K562 (cell line): ENCODE measurements around the gene LRRC61. TPM values are rescaled to one million over a fixed set of nuclear protein-coding genes. Genes with fewer than 3 reads are reported as not detected.

Source experiments
- ADNP ChIP-seq: fragments of 200-800 bp; sonication (Bioruptor generic); IDR thresholded peaks from 2 replicates; pipeline ENCODE4 v1.6.1; 2016; ENCODE audit warnings: missing genetic modification characterization, missing compliant biosample characterization
- ARID1B ChIP-seq: fragments of 450-650 bp; IDR thresholded peaks from 2 replicates; pipeline ENCODE4 v1.6.1; 2016; ENCODE audit warnings: antibody characterized with exemption, mild to moderate bottlenecking, inconsistent platforms
- ARID2 ChIP-seq: fragments of 450-650 bp; IDR thresholded peaks from 2 replicates; pipeline ENCODE4 v1.6.1; 2017; ENCODE audit warnings: antibody characterized with exemption, mild to moderate bottlenecking
- ARID3A ChIP-seq: IDR thresholded peaks from 2 replicates; pipeline ENCODE4 v1.6.1; 2012; ENCODE audit warnings: low read depth, low read length, improper control_type of control experiment, borderline replicate concordance
- CREB3L1 ChIP-seq: fragments of 450-650 bp; IDR thresholded peaks from 2 replicates; pipeline ENCODE4 v1.6.1; 2014; ENCODE audit warnings: low read depth, mild to moderate bottlenecking, moderate library complexity, borderline replicate concordance
- IFI16 ChIP-seq: fragments of 250-450 bp; sonication (Bioruptor Pico); IDR thresholded peaks from 2 replicates; pipeline ENCODE4 v2.1.2; 2022; ENCODE audit warnings: mild to moderate bottlenecking, inconsistent platforms
- KDM2B ChIP-seq: fragments of 250-450 bp; sonication (Bioruptor Pico); IDR thresholded peaks from 2 replicates; pipeline ENCODE4 v1.8.0; 2021; ENCODE audit warnings: mild to moderate bottlenecking, moderate library complexity
- MIER1 ChIP-seq: fragments of 450-650 bp; IDR thresholded peaks from 2 replicates; pipeline ENCODE4 v1.6.1; 2016; ENCODE audit warnings: antibody characterized with exemption, mild to moderate bottlenecking, low read depth
- MYNN ChIP-seq, 2 experiments: sonication (generic); formaldehyde crosslinking in 1 of 2; IDR thresholded peaks; 2 replicates each; pipeline versions ENCODE4 v1.5.0 to v1.6.1; 2016 to 2020; ENCODE audit warnings: antibody characterized with exemption in 1 of 2, missing genetic modification reagents in 1 of 2
- NR2C2 ChIP-seq, 2 experiments: fragments of 200-800 bp in 1 of 2; sonication (Bioruptor generic) in 1 of 2; sonication (generic) in 1 of 2; formaldehyde crosslinking in 1 of 2; IDR thresholded peaks; 2 replicates each; pipeline versions ENCODE4 v1.6.1 to v1.8.0; 2016 to 2022; ENCODE audit warnings: mild to moderate bottlenecking in 1 of 2, missing compliant biosample characterization in 1 of 2, missing genetic modification characterization in 1 of 2, missing genetic modification reagents in 1 of 2
- PRDM10 ChIP-seq: fragments of 450-650 bp; IDR thresholded peaks from 2 replicates; pipeline ENCODE4 v1.6.1; 2018; ENCODE audit not compliant: partially characterized antibody
- SMARCB1 ChIP-seq: IDR thresholded peaks from 2 replicates; pipeline ENCODE4 v1.6.1; 2011; ENCODE audit warnings: improper control_type of control experiment, low read depth; ENCODE audit not compliant: insufficient read length
- WHSC1 ChIP-seq: IDR thresholded peaks from one replicate; pipeline ENCODE4 v1.6.1; 2012; ENCODE audit warnings: low read length, control low read depth, inconsistent platforms
- ZNF609 ChIP-seq: sonication (generic); formaldehyde crosslinking; IDR thresholded peaks from 2 replicates; pipeline ENCODE4 v1.8.1; 2023; ENCODE audit warnings: missing genetic modification reagents, mild to moderate bottlenecking, borderline replicate concordance
- polyA plus RNA-seq, 8 experiments: library from polyadenylated mRNA; depleted of rRNA in 4 of 8; stranded (reverse) in 5 of 8; unstranded in 3 of 8; fragments of >200 nt; fragmentation: Nextera tagmentation in 2 of 8; fragmentation: Illumina TruSeq in 1 of 8; extraction: Ambion mirVana in 2 of 8; extraction: Trizol in 1 of 8; gene quantifications; 2 replicates each; pipeline versions ENCODE4 v1.2.1 to v1.2.3, GENCODE V29; 2011 to 2014; ENCODE audit warnings: inconsistent platforms in 1 of 8, missing spikeins in 1 of 8
- total RNA-seq, 7 experiments: library from RNA; depleted of rRNA in 6 of 7; stranded (reverse); fragments of >200 nt in 6 of 7; fragmentation: Illumina TruSeq in 2 of 7; extraction: Trizol in 2 of 7; gene quantifications; 2 replicates each; pipeline versions ENCODE4 v1.2.1 to v1.2.3, GENCODE V29; 2011 to 2021; ENCODE audit warnings: low replicate concordance in 1 of 7

LRRC61 gene
- total and polyA plus RNA-seq, 9 of the 15 experiments (the other 6 are each of a cell fraction or from before 2014, with no cell fraction given) = 1.3 to 55.2 (median 35.2) TPM

GRCh38 chr7:150359622-150360362, 36.6 kb downstream of the LRRC61 start (continued):
- TF ChIP-seq MYNN (IDR thresholded peaks at IDR 0.05) = no peak
- TF ChIP-seq MYNN (CRISPR knock-in tag; IDR thresholded peaks at IDR 0.05) = no peak
- TF ChIP-seq ZNF609 (CRISPR knock-in tag) = no peak
- TF ChIP-seq ARID3A = no peak
- no peak for TF ChIP-seq IFI16 (CRISPR knock-in tag)
- TF ChIP-seq NR2C2 (CRISPR knock-in tag; IDR thresholded peaks at IDR 0.05) = no peak
- TF ChIP-seq NR2C2 (tag; IDR thresholded peaks at IDR 0.05) = no peak
- TF ChIP-seq MIER1 = 0 out of 2 replicates have a peak, but pooled peaks have one; percentile 21
- no peak for TF ChIP-seq KDM2B (CRISPR knock-in tag)
- 0 out of 2 replicates have a peak, but pooled peaks have one; percentile 44 for TF ChIP-seq ARID2
- peak; percentile 28 for TF ChIP-seq PRDM10
- no peak for TF ChIP-seq SMARCB1
- peak; percentile 65 for TF ChIP-seq ARID1B
- no peak for TF ChIP-seq WHSC1
- TF ChIP-seq ADNP = peak; percentile 86
- TF ChIP-seq CREB3L1 = no peak
